Loucy (cell line): Measurements from ENCODE around the gene PACC1.

Experiments used
- H2AFZ ChIP-seq: fragments of 200-600 bp; sonication (generic); 2 replicates; pipeline ENCODE4 v1.6.0; 2016; ENCODE audit warnings: antibody characterized with exemption, mild to moderate bottlenecking, low read length, moderate library complexity
- H3F3A ChIP-seq: fragments of 200-600 bp; 2 replicates; pipeline ENCODE4 v1.6.0; 2016; ENCODE audit warnings: antibody characterized with exemption, low read depth, mild to moderate bottlenecking
- H3K27me3 ChIP-seq: fragments of 200-600 bp; sonication (generic); 2 replicates; pipeline ENCODE4 v1.6.1; 2014; ENCODE audit warnings: low read length, mild to moderate bottlenecking; ENCODE audit not compliant: insufficient read depth, poor library complexity, severe bottlenecking
- H3K36me3 ChIP-seq: fragments of 200-600 bp; sonication (generic); 2 replicates; pipeline ENCODE4 v1.6.1; 2016; ENCODE audit warnings: low read length; ENCODE audit not compliant: insufficient read depth
- H3K4me1 ChIP-seq: fragments of 200-600 bp; sonication (generic); 2 replicates; pipeline ENCODE4 v1.5.1; 2014; ENCODE audit warnings: low read length, mild to moderate bottlenecking; ENCODE audit not compliant: insufficient read depth, poor library complexity, severe bottlenecking
- H3K4me2 ChIP-seq: fragments of 200-600 bp; sonication (generic); 2 replicates; pipeline ENCODE4 v1.6.0; 2014; ENCODE audit warnings: antibody characterized with exemption, low read length, low read depth, mild to moderate bottlenecking; ENCODE audit not compliant: poor library complexity, severe bottlenecking
- H3K4me3 ChIP-seq: fragments of 200-600 bp; sonication (generic); 2 replicates; pipeline ENCODE4 v1.5.1; 2014; ENCODE audit warnings: low read length, mild to moderate bottlenecking, mixed read lengths; ENCODE audit not compliant: poor library complexity, severe bottlenecking
- H3K79me2 ChIP-seq: fragments of 200-600 bp; sonication (generic); 2 replicates; pipeline ENCODE4 v1.6.1; 2014; ENCODE audit warnings: low read length; ENCODE audit not compliant: insufficient read depth
- H3K9ac ChIP-seq: fragments of 200-600 bp; sonication (generic); 2 replicates; pipeline ENCODE4 v1.6.0; 2014; ENCODE audit warnings: mild to moderate bottlenecking, low read depth, low read length, moderate library complexity; ENCODE audit not compliant: poor library complexity, severe bottlenecking
- H3K9me2 ChIP-seq: fragments of 200-600 bp; sonication (generic); replicated peaks from 2 replicates; pipeline ENCODE4 v1.6.1; 2016; ENCODE audit warnings: low read depth, low read length, mixed read lengths
- H3K9me3 ChIP-seq: fragments of 200-600 bp; sonication (generic); 2 replicates; pipeline ENCODE4 v1.6.1; 2014; ENCODE audit warnings: mild to moderate bottlenecking, antibody characterized with exemption, low read length, low read depth; ENCODE audit not compliant: insufficient read depth
- H4K20me1 ChIP-seq: fragments of 200-600 bp; sonication (generic); 2 replicates; pipeline ENCODE4 v1.6.0; 2014; ENCODE audit warnings: antibody characterized with exemption, low read length, mild to moderate bottlenecking; ENCODE audit not compliant: insufficient read depth, poor library complexity, severe bottlenecking
- CTCF ChIP-seq: fragments of 200-600 bp; sonication (generic); conservative IDR thresholded peaks from 2 replicates; pipeline ENCODE4 v1.5.1; 2014; ENCODE audit warnings: mild to moderate bottlenecking, antibody characterized with exemption, low read length
- EZH2phosphoT487 ChIP-seq: fragments of 200-600 bp; IDR thresholded peaks from 2 replicates; pipeline ENCODE4 v1.6.1; 2018; ENCODE audit warnings: antibody characterized with exemption, mild to moderate bottlenecking, moderate library complexity, borderline replicate concordance

The PACC1 gene

GRCh38 chr1:212368073-212368484 lies 46.6 kb downstream of the PACC1 start:
- Histone ChIP-seq H3K9me2 (no peaks in the 10 kb centered on the region), H3K9ac (no peak overlapping the region), H2AFZ (no peak overlapping the region), H3K79me2 (peaks cover 8% of the 10 kb centered on the region; the same call in 1 of the 2 replicates), H3K27me3 (no peaks in the 10 kb centered on the region), H3K36me3 (peaks cover 80% of the 10 kb centered on the region), H3F3A (no peaks in the 10 kb centered on the region), H3K9me3 (0 out of 2 replicates have a peak, but pooled peaks cover 4% of the 10 kb centered on the region), H3K4me3 (no peak overlapping the region), H3K4me1 (no peaks in the 10 kb centered on the region), H4K20me1 (peaks cover 8% of the 10 kb centered on the region), H3K4me2 (no peak overlapping the region)
- no peak for TF ChIP-seq EZH2phosphoT487
- peak; percentile 96 for TF ChIP-seq CTCF

- Histone ChIP-seq H4K20me1 (peaks cover 8% of the 10 kb centered on the region), H3K4me1 (no peaks in the 10 kb centered on the region), H3F3A (no peaks in the 10 kb centered on the region), H3K4me2 (no peak overlapping the region), H3K36me3 (peaks cover 78% of the 10 kb centered on the region), H3K27me3 (no peaks in the 10 kb centered on the region), H3K9me3 (0 out of 2 replicates have a peak, but pooled peaks cover 4% of the 10 kb centered on the region), H3K9ac (no peak overlapping the region), H3K79me2 (peaks cover 8% of the 10 kb centered on the region; the same call in 1 of the 2 replicates), H3K4me3 (no peak overlapping the region), H2AFZ (no peak overlapping the region), H3K9me2 (no peaks in the 10 kb centered on the region)
- TF ChIP-seq CTCF (no peak), EZH2phosphoT487 (no peak)
Measured at GRCh38 chr1:212367474-212368072, 47.1 kb downstream of the PACC1 start.

GRCh38 chr1:212366901-212367300 lies 47.8 kb downstream of the PACC1 start:
- Histone ChIP-seq H3K9ac (no peak overlapping the region), H3F3A (no peaks in the 10 kb centered on the region), H3K4me1 (no peaks in the 10 kb centered on the region), H2AFZ (no peak overlapping the region), H3K79me2 (peaks cover 8% of the 10 kb centered on the region; the same call in 1 of the 2 replicates), H3K27me3 (no peaks in the 10 kb centered on the region), H3K9me3 (no peaks in the 10 kb centered on the region), H3K4me2 (no peak overlapping the region), H3K36me3 (peaks cover 76% of the 10 kb centered on the region), H3K4me3 (no peak overlapping the region), H4K20me1 (peaks cover 8% of the 10 kb centered on the region), H3K9me2 (no peaks in the 10 kb centered on the region)
- TF ChIP-seq EZH2phosphoT487 (no peak), CTCF (no peak)
